Esophagus squamous epithelium (tissue), 5 donors: Measurements from ENCODE around the gene RAB44. TPM values are rescaled to one million over a fixed set of nuclear protein-coding genes. Genes with fewer than 3 reads are reported as not detected.
A peak's percentile ranks its signal among the peaks of the same experiment; 100 is the strongest.

Experiments used
- DNase-seq: peaks from one replicate; lab custom pipeline; 2025; lab: John Stamatoyannopoulos, UW
- H3K27ac ChIP-seq, 4 donors: fragments of 200-600 bp; sonication (generic); one replicate each; pipeline ENCODE4 v1.5.1; 2016 to 2019; ENCODE audit warnings: mild to moderate bottlenecking in 1 of 4
- H3K27me3 ChIP-seq, 4 donors: fragments of 200-600 bp; sonication (generic); 1 replicate in 3 of 4; 2 replicates in 1 of 4; pipeline versions ENCODE4 v1.5.1 to v1.6.0; 2017 to 2021; ENCODE audit warnings: antibody characterized with exemption in 1 of 4
- H3K36me3 ChIP-seq, 3 donors: fragments of 200-600 bp; sonication (generic); one replicate each; pipeline ENCODE4 v1.5.1; 2016 to 2019
- H3K4me1 ChIP-seq, 3 donors: fragments of 200-600 bp; sonication (generic); one replicate each; pipeline ENCODE4 v1.5.1; 2017 to 2019
- H3K4me3 ChIP-seq, 4 donors: fragments of 200-600 bp; sonication (generic); 1 replicate in 3 of 4; 2 replicates in 1 of 4; pipeline ENCODE4 v1.5.1; 2016 to 2019; ENCODE audit warnings: mild to moderate bottlenecking in 2 of 4, moderate library complexity in 1 of 4
- H3K9me3 ChIP-seq, 3 donors: fragments of 200-600 bp; sonication (generic); one replicate each; pipeline ENCODE4 v1.5.1; 2016 to 2019
- POLR2A ChIP-seq, 4 donors: fragments of 450-650 bp; IDR thresholded peaks; one replicate each; pipeline ENCODE4 v1.6.1; 2017; ENCODE audit warnings: antibody characterized with exemption in 4 of 4, mild to moderate bottlenecking in 4 of 4, moderate library complexity in 3 of 4
- WGBS, 2 donors: methylation state at CpG; one replicate each; pipeline ENCODE4 v1.1.5; 2018; 5-methylcytosine and 5-hydroxymethylcytosine counted together
- intact Hi-C: fragments of 100-400 bp; cut with DNase I; formaldehyde crosslinking; loops from one replicate; pipeline ENCODE4 v1.15.0; 2022
- total RNA-seq, 4 donors: library from RNA; depleted of rRNA; stranded (reverse); fragments of >200 nt; gene quantifications; one replicate each; pipeline ENCODE4 v1.1.0, GENCODE V29; 2016
- TF ChIP-seq, protein P1 (sequence below), 6 experiments: fragments of 450-650 bp in 4 of 6; fragments of 200-600 bp in 2 of 6; sonication (generic) in 2 of 6; IDR thresholded peaks; one replicate each; pipeline ENCODE4 v1.5.1; 2016 to 2019; ENCODE audit warnings: antibody characterized with exemption in 6 of 6, mild to moderate bottlenecking in 4 of 6, moderate library complexity in 4 of 6
- donor health status: DM: yes; HTN: yes; CAD: no.

The RAB44 gene
- total RNA-seq, 4 donors from 2014 or later, result 0.11 to 0.76 (median 0.18) TPM; not detected in 1

DNA sequence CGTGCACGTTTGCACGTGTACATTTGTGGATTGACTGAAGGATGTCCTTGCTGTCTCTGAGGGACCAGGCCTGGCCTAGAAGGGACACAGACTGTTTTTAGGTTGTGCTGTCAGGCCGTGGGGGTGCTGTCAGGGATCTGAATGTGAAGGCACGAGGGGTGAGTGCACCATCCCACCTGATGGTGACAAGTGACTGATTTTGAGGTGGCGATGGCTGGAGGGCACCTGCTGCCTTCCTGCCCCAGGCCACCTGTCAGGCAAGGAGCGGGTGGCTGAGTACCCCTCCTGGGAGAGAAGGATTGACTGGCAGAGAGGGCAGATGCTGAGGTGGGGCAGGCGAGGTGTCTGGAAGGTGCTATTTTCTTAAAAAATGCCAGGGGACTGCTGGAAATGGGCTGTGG lies 1.2 kb downstream of the RAB44 start:
- H3K27ac ChIP-seq, result no peak overlapping the region
- no peaks in the 10 kb centered on the region for H3K9me3 ChIP-seq
- no peak for DNase-seq
- H3K4me1 ChIP-seq, result peaks cover 5 to 15% (median 10%) of the 10 kb centered on the region in 3 donors
- intact Hi-C loops, result no loop called here
- H3K4me3 ChIP-seq, result no peak overlapping the region
- no peaks in the 10 kb centered on the region for H3K36me3 ChIP-seq
- no peak for TF ChIP-seq POLR2A (IDR thresholded peaks at IDR 0.05)
- TF ChIP-seq, protein P1, sequence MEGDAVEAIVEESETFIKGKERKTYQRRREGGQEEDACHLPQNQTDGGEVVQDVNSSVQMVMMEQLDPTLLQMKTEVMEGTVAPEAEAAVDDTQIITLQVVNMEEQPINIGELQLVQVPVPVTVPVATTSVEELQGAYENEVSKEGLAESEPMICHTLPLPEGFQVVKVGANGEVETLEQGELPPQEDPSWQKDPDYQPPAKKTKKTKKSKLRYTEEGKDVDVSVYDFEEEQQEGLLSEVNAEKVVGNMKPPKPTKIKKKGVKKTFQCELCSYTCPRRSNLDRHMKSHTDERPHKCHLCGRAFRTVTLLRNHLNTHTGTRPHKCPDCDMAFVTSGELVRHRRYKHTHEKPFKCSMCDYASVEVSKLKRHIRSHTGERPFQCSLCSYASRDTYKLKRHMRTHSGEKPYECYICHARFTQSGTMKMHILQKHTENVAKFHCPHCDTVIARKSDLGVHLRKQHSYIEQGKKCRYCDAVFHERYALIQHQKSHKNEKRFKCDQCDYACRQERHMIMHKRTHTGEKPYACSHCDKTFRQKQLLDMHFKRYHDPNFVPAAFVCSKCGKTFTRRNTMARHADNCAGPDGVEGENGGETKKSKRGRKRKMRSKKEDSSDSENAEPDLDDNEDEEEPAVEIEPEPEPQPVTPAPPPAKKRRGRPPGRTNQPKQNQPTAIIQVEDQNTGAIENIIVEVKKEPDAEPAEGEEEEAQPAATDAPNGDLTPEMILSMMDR (IDR thresholded peaks at IDR 0.05), result no peak
- WGBS, 2 donors, result 67 to 93% methylated on average over 6 to 8 of the region's 8 CpGs
- H3K27me3 ChIP-seq, result no peaks in the 10 kb centered on the region

DNA sequence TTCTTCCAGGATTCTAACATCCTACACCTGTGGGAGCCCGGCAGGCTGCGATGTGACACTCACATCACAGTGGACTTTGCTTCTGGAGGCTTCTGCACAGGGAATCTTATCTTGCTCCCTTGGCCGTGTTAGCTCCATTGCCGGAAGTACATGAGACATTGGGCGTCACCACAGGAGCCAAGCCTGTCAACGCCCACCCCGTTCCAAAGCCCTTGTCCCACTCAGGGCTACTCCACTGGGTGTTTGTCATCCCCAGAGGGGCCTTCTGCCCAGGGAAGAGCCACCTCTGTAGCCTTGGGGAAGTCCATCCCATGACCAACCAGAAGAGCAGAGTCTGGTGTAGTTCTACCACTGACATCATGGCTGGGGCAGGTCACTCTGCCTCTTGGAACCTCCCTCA lies 1.7 kb downstream of the RAB44 start:
- H3K4me1 ChIP-seq, result peaks cover 5 to 15% (median 10%) of the 10 kb centered on the region in 3 donors
- H3K27ac ChIP-seq, result no peak overlapping the region
- no peak overlapping the region for H3K4me3 ChIP-seq
- no peaks in the 10 kb centered on the region for H3K36me3 ChIP-seq
- no peak for TF ChIP-seq POLR2A (IDR thresholded peaks at IDR 0.05)
- TF ChIP-seq, protein P1 (IDR thresholded peaks at IDR 0.05), result no peak
- no peak for DNase-seq
- no peaks in the 10 kb centered on the region for H3K9me3 ChIP-seq
- no peaks in the 10 kb centered on the region for H3K27me3 ChIP-seq
- WGBS, 2 donors, result 33 to 50% methylated on average over 2 to 3 of the region's 7 CpGs
- intact Hi-C loops, result no loop called here

DNA sequence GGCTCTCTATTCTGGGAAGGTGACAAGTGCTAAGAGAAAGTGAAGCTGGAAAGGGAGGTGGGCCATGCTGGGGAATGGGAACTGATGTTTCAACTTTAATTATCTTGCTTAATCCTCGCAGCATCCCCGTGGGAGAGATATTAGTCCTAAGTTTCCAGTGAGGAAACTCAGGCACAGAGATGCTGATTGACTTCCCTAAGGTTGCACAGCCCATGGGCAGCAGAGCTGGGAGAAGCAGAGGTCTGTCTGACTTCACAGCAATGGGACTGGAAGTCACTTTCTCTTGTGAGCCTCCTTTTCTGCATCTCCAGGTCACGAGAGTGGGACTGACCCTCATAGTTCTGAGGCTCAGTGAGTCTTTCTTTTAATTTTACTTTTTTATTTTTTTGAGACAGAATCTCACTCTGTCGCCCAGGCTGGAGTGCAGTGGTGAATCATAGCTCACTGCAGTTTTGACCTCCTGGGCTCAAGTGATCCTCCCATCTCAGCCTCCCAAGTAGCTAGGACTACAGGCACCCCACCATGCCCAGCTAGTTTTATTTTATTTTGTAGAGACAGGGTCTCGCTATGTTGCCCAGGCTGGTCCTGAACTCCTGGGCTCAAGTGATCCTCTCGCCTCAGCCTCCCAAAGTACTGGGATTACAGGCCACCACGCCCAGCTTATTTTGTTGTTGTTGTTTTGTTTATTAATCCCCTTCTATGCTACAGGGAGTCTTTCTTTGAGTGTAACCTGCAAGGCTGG lies 2.6 kb downstream of the RAB44 start:
- no peak for DNase-seq
- 75 to 76% methylated on average over 7 of the region's 7 CpGs for WGBS, 2 donors
- Histone ChIP-seq H3K27me3 (no peaks in the 10 kb centered on the region), H3K4me3 (no peak overlapping the region), H3K4me1 (peaks cover 5 to 13% (median 10%) of the 10 kb centered on the region in 3 donors), H3K9me3 (no peaks in the 10 kb centered on the region), H3K27ac (no peak overlapping the region), H3K36me3 (no peaks in the 10 kb centered on the region)
- TF ChIP-seq, protein P1 (IDR thresholded peaks at IDR 0.05), result no peak
- no peak for TF ChIP-seq POLR2A (IDR thresholded peaks at IDR 0.05)
- intact Hi-C loops, result no loop called here

GRCh38 chr6:36700831-36701230 lies 3.2 kb downstream of the RAB44 start:
- H3K27ac ChIP-seq, result no peak overlapping the region
- H3K9me3 ChIP-seq, result no peaks in the 10 kb centered on the region
- TF ChIP-seq, protein P1 (IDR thresholded peaks at IDR 0.05), result no peak
- no peak for TF ChIP-seq POLR2A (IDR thresholded peaks at IDR 0.05)
- no peaks in the 10 kb centered on the region for H3K27me3 ChIP-seq
- WGBS, 2 donors, result 51 to 79% methylated on average over 3 of the region's 3 CpGs
- no peaks in the 10 kb centered on the region for H3K36me3 ChIP-seq
- no peak for DNase-seq
- no peak overlapping the region for H3K4me3 ChIP-seq
- H3K4me1 ChIP-seq, result peaks cover 5 to 13% (median 10%) of the 10 kb centered on the region in 3 donors
- intact Hi-C loops, result no loop called here

GRCh38 chr6:36701401-36701991 lies 3.9 kb downstream of the RAB44 start:
- no peaks in the 10 kb centered on the region for H3K9me3 ChIP-seq
- H3K36me3 ChIP-seq, result no peaks in the 10 kb centered on the region
- DNase-seq, result no peak
- H3K27ac ChIP-seq, result no peak overlapping the region
- TF ChIP-seq POLR2A (IDR thresholded peaks at IDR 0.05), result no peak
- TF ChIP-seq, protein P1 (IDR thresholded peaks at IDR 0.05), result peak in 2 of 6 experiments; percentile 15 to 42
- WGBS, 2 donors, result 50 to 60% methylated on average over 1 to 3 of the region's 3 CpGs
- H3K27me3 ChIP-seq, result no peaks in the 10 kb centered on the region
- intact Hi-C loops, result no loop called here
- H3K4me3 ChIP-seq, result no peak overlapping the region
- peaks cover 5 to 13% (median 10%) of the 10 kb centered on the region in 3 donors for H3K4me1 ChIP-seq
